Peyer's patch (tissue), 4 donors: ENCODE measurements around the gene YKT6. TPM values are rescaled to one million over a fixed set of nuclear protein-coding genes. Genes with fewer than 3 reads are reported as not detected.

Experiments used
- DNase-seq, 3 donors: peaks; one replicate each; pipeline ENCODE4 v3.0.0-alpha.2; 2017 to 2019
- H3K27ac ChIP-seq, 4 donors: fragments of 200-600 bp; sonication (generic); one replicate each; pipeline ENCODE4 v1.5.1; 2016 to 2019
- H3K27me3 ChIP-seq, 2 donors: fragments of 200-600 bp; sonication (generic); one replicate each; pipeline ENCODE4 v1.5.1; 2019
- H3K36me3 ChIP-seq, 3 donors: fragments of 200-600 bp; sonication (generic); one replicate each; pipeline ENCODE4 v1.5.1; 2016 to 2019
- H3K4me1 ChIP-seq, 4 donors: fragments of 200-600 bp; sonication (generic); one replicate each; pipeline ENCODE4 v1.5.1; 2016 to 2019
- H3K4me3 ChIP-seq, 4 donors: fragments of 200-600 bp; sonication (generic); 1 replicate in 3 of 4; 2 replicates in 1 of 4; pipeline ENCODE4 v1.5.1; 2016 to 2019; ENCODE audit warnings: mild to moderate bottlenecking in 1 of 4
- H3K9me3 ChIP-seq, 4 donors: fragments of 200-600 bp; sonication (generic); one replicate each; pipeline ENCODE4 v1.5.1; 2016 to 2019; ENCODE audit warnings: mild to moderate bottlenecking in 1 of 4
- CTCF ChIP-seq, 6 experiments: fragments of 450-650 bp in 4 of 6; fragments of 200-600 bp in 2 of 6; sonication (generic) in 1 of 6; IDR thresholded peaks; one replicate each; pipeline ENCODE4 v1.5.1; 2017 to 2019; ENCODE audit warnings: antibody characterized with exemption in 6 of 6, mild to moderate bottlenecking in 3 of 6, moderate library complexity in 1 of 6
- POLR2A ChIP-seq, 2 donors: fragments of 450-650 bp; IDR thresholded peaks; one replicate each; pipeline ENCODE4 v1.5.1; 2017; ENCODE audit warnings: antibody characterized with exemption in 2 of 2, mild to moderate bottlenecking in 2 of 2, moderate library complexity in 2 of 2
- total RNA-seq, 4 donors: library from RNA; depleted of rRNA; stranded (reverse); fragments of >200 nt; gene quantifications; one replicate each; pipeline ENCODE4 v1.1.0, GENCODE V29; 2016

YKT6 gene
- total RNA-seq, 4 donors from 2014 or later: 55.2 to 76.5 (median 67.0) TPM

GRCh38 chr7:44217223-44217714 lies 16.5 kb downstream of the YKT6 start:
- no peak for TF ChIP-seq CTCF (IDR thresholded peaks at IDR 0.05)
- no peak for TF ChIP-seq POLR2A (IDR thresholded peaks at IDR 0.05)
- H3K36me3 ChIP-seq: peaks cover 0 to 16% (median 0%) of the 10 kb centered on the region in 3 donors
- DNase-seq: no peak

GRCh38 chr7:44217852-44218402 lies 17.1 kb downstream of the YKT6 start:
- no peak for TF ChIP-seq POLR2A (IDR thresholded peaks at IDR 0.05)
- TF ChIP-seq CTCF (IDR thresholded peaks at IDR 0.05): no peak
- H3K9me3 ChIP-seq: no peaks in the 10 kb centered on the region
- no peaks in the 10 kb centered on the region for H3K4me1 ChIP-seq
- H3K27me3 ChIP-seq: no peaks in the 10 kb centered on the region
- no peak overlapping the region for H3K27ac ChIP-seq
- peaks cover 0 to 10% (median 0%) of the 10 kb centered on the region in 3 donors for H3K36me3 ChIP-seq
- DNase-seq: no peak
- H3K4me3 ChIP-seq: no peak overlapping the region

More at GRCh38 chr7:44217223-44217714, 16.5 kb downstream of the YKT6 start:
- no peaks in the 10 kb centered on the region for H3K9me3 ChIP-seq
- no peaks in the 10 kb centered on the region for H3K27me3 ChIP-seq
- H3K27ac ChIP-seq: no peak overlapping the region
- no peaks in the 10 kb centered on the region for H3K4me1 ChIP-seq
- no peak overlapping the region for H3K4me3 ChIP-seq

- no peak for DNase-seq
- Histone ChIP-seq H3K27ac (no peak overlapping the region), H3K4me3 (no peak overlapping the region), H3K4me1 (no peaks in the 10 kb centered on the region), H3K9me3 (no peaks in the 10 kb centered on the region), H3K36me3 (peaks cover 0 to 3% (median 0%) of the 10 kb centered on the region in 3 donors), H3K27me3 (no peaks in the 10 kb centered on the region)
- TF ChIP-seq CTCF (IDR thresholded peaks at IDR 0.05) (no peak), POLR2A (IDR thresholded peaks at IDR 0.05) (no peak)
These were observed 17.8 kb downstream of the YKT6 start for GRCh38 chr7:44218418-44219201.

- Histone ChIP-seq H3K4me1 (no peaks in the 10 kb centered on the region), H3K36me3 (no peaks in the 10 kb centered on the region), H3K27ac (no peak overlapping the region), H3K9me3 (no peaks in the 10 kb centered on the region), H3K4me3 (no peak overlapping the region), H3K27me3 (no peaks in the 10 kb centered on the region)
- DNase-seq: no peak
- TF ChIP-seq CTCF (IDR thresholded peaks at IDR 0.05) (no peak), POLR2A (IDR thresholded peaks at IDR 0.05) (no peak)
These were observed 18.7 kb downstream of the YKT6 start for GRCh38 chr7:44219371-44220045.

- Histone ChIP-seq H3K9me3 (no peaks in the 10 kb centered on the region), H3K27ac (no peak overlapping the region), H3K4me1 (no peaks in the 10 kb centered on the region), H3K27me3 (no peaks in the 10 kb centered on the region), H3K36me3 (no peaks in the 10 kb centered on the region), H3K4me3 (no peak overlapping the region)
- no peak for DNase-seq
- no peak for TF ChIP-seq CTCF (IDR thresholded peaks at IDR 0.05)
- no peak for TF ChIP-seq POLR2A (IDR thresholded peaks at IDR 0.05)
These were observed 19.2 kb downstream of the YKT6 start for GRCh38 chr7:44220046-44220357.
